HK-2 (cell line): ENCODE measurements around the gene PEX11G.
"Not testable (repeated sequence)": the region's sequence is repeated elsewhere in the genome, so short reads cannot be mapped to it uniquely, and the experiment has no call there.

ENCODE experiments used
- DNase-seq: peaks from one replicate; pipeline ENCODE4 v3.0.0-alpha.2; 2018; ENCODE audit not compliant: unreplicated experiment

Gene PEX11G

DNA sequence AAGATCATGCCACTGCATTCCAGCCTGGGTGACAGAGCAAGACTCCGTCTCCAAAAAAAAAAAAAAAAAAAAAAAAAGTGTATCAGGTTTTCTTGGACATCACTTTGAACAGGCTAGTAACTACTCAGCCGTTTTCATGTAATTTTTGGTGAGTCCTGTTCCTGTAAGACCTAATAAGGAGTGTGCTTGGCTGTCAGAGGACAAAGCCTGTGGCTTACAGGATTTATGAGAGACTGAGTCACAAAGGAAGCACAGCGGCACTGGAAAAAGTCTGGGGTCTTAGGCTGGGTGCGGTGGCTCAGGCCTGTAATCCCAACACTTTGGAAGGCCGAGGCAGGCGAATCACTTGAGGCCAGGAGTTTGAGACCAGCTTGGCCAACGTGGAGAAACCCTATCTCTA lies 55.4 kb downstream of the PEX11G start:
- DNase-seq: not testable (repeated sequence)

DNA sequence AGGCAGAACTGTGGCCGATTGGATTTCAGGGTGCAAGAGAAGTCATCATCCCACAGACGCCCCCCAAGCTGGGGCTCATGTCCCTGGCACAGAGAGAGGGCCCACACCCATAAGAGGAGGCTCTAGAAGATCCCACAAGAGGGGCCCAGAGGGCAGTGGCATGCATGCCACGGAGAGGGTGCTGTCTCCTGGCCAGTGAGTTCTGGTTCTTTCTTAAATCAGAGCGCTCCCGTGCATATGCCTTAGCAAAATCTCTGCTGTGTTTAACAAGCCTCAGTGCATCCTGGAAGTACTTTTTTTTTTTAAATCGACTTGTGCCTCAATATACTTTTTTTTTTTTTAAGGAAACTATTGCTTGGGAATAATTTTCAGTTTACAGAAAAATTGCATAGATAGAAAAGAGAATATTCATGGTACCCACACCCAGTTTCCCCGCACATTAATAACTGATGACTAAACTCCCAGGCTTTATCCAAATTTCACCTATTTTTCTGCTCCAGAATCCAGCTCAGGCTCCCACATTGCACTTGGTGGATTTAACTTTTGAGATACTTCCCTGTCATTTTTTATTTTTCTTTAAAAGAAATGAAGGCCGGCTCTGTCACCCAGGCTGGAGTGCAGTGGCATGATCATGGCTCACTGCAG lies 59.1 kb downstream of the PEX11G start:
- DNase-seq: no peak

DNA sequence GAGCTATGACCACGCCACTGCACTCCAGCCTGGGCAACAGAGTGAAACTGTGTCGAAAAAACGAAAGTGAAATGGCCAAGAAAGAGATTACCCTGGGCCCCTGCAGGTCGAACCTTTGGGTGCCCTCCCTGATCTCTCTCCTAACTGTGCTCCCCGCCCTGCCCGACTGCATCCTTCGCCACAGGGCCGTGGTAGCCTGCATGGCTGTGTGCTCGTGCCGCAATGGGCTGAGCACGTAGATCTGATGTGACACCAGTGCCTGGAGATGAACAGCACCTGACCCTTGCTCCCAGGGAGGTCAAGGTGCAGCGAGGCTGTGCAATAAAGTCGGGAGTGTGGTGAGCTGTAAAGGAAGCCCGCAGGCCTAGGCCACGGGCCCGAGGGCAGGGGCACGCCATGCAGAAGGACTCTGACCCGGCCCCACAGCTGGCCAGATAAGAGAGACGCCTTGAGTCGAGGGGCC lies 60.2 kb downstream of the PEX11G start:
- no peak for DNase-seq

DNA sequence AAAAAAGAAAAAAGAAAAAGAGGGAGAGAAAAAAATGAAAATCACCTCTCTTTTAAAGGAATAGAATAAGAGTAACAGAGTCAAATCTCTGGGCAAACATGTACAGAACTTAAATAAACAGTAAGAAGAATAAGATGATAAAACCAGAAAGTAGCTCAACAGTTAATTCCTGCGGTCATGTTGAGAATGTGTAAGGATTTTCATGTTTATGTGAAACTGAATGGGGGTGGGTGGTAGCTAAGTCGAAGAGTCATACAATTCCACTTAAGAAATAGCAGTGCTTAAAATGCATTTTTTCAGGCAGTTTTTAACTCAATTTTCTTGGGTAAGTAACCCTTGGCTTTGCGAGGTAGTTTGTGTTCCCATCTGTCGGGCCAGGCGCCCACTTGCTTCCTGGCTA lies 60.9 kb downstream of the PEX11G start:
- DNase-seq: no peak

DNA sequence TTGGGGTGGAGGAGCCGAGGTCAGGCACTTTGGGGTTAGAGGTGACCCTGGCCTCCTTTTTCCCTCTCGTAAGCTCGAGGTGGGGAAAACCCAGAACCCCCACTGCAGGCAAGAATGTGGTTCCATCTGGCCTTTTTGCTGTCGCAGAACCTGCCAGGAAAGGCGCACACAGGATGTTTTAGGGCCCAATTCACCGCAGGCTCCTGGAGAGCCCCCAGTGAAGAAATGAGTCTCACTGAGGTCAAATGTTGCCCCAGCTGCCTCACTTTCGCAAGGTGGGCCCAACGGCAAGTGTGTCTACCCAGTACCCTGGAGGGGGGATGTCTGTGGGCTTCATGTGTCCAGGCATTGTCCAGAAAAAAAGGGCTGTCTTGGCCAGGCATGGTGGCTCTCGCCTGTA lies 61.8 kb downstream of the PEX11G start:
- DNase-seq: no peak
